D341Med (cell line): ENCODE results near the gene AKR1B1.
"Not testable (repeated sequence)": the region's sequence is repeated elsewhere in the genome, so short reads cannot be mapped to it uniquely, and the experiment has no call there.

Source experiments
- DNase-seq: peaks from one replicate; pipeline ENCODE4 v3.0.0; 2012; ENCODE audit warnings: low spot score

AKR1B1 gene

DNA sequence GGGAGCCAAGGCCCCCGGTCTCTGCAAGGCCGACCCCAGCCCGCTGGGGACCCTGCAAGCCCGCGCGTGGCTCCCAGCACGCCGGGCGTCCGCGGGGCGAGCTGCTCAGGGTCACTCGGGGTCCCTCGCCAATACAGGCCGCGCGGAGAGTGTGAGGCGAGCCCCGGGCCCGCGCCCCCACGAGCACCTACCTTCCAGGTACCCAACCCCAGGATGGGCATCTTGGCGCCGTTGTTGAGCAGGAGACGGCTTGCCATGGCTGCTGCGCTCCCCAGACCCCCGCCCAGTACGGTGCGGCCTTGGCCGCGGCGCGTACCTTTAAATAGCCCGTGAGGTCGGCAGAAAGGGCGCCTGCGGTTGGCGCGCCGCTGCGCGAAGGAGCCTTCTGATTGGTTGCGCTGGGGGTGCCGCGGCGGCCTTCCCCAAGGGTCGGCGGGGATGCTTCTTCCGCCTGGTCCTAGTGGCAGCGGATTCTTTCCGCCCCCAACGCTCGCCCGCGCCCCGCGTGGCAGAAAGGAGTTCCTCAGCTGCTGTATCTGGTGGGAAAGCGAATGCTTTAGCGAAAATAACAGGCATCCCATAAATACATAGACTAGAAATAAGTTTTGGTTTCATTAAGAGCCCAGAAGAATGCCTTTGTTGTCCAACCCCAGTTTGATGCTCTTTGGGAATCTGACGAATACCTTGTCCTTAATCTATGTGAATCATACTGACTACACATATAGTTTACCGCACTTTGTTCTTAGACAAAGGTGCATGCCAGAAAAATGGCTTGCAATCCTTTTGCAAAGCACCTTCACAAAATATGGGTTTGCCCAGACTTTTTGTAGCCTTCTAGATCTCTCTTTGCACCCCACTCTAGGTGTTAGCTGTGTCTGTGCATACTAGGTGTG is at the start of gene AKR1B1:
AKR1B1 (minus strand) TSS at position 295 of the 893 bp plus-strand sequence; CDS start at position 257, 38 bp downstream.
- DNase-seq: peak; percentile 99

- no peak for DNase-seq
Measured at GRCh38 chr7:134505856-134506255, 47.0 kb upstream of the AKR1B1 start.

DNA sequence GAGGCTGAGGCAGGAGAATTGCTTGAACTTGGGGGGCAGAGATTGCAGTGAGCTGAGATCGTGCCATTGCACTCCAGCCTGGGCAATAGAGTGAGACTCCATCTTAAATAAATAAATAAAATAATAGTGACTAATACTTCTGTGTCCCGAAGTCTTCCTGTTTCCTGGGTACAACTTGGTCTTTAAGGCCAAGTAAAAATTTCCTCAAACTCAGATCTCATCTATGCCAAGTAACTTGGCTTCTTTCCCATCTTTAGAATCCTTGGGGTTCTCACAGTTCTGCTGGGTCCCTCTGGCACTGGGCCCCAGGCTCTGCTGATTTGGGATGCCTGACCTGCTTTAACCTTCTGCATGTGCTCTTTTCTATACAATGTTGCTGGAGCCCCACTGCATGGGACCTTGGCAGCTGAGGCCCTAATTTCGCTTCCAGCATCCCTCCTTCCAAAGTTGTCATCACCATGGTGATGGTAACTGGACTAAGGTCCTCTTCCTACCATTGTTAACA is 45.8 kb upstream of the AKR1B1 start:
- DNase-seq: no peak

DNA sequence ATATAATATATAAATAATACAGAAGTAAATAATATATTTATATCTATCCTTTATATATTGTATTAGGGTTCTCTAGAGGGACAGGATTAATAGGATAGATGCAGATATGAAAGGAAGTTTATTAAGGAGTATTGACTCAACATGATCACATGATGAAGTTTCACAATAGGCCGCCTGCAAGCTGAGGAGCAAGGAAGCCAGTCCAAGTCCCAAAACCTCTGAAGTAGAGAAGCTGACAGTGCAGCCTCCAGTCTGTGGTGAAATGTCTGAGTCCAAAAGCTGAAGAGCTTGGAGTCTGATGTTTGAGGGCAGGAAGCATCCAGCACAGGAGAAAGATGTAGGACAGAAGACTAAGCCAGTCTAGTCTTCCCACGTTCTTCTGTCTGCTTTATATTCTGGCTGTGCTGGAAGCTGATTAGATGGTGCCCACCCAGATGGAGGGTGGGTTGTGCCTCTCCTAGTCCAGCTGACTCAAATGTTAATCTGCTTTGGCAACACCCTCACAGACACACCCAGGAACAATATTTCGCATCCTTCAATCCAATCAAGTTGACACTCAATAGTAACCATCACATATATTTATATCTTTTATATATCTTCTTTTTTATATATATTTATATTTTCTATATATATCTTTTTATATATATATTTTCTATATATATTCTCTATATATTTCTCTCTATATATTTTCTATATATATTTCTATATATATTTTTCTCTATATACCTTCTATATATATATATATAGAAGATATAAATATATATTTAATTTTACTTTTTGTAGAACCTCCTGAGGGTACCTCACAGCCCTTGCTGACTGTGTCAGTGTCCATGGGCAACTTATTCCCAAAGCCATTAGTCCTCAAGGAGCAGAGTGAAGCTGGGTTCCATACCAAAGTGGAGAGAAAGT is 43.8 kb upstream of the AKR1B1 start:
- no peak for DNase-seq

- DNase-seq: no peak
Measured at GRCh38 chr7:134500982-134501381, 42.1 kb upstream of the AKR1B1 start.

GRCh38 chr7:134500406-134500805 is 41.5 kb upstream of the AKR1B1 start:
- DNase-seq: no peak

DNA sequence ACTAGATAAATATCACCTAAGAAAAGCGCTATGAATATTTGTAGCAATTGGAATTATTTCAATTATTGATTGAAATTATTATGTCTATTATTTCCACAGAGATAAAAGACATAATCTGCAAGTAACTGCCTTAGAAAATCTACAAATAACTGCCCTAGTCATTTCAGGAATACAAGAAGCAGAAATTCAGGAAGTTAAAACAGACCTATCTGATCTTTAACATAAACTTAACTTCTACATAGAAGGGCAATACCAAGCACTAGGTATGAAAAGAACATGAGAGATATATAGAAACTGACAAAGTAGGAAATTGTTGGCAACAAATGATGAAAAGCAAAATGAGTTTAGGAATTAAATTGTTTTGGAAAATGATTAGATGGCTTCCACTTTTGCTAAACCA is 36.6 kb upstream of the AKR1B1 start:
- no peak for DNase-seq

DNA sequence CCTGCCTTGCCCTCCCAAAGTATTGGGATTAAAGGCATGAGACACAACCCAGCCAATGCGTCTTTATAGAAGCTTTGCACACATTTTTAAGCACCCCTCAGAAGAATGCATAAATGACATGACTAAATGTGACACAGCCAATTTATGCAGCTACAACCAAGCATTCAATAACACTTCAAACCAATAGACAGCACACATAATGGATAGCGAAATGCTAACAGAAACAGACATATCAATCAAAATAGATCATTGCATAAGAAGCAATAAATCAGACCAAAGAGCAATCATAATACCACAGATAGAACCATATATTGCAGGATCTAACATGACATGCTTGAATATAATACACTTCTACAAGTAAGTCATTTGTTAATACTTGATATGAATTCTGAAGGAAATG is 34.2 kb upstream of the AKR1B1 start:
- DNase-seq: no peak

DNA sequence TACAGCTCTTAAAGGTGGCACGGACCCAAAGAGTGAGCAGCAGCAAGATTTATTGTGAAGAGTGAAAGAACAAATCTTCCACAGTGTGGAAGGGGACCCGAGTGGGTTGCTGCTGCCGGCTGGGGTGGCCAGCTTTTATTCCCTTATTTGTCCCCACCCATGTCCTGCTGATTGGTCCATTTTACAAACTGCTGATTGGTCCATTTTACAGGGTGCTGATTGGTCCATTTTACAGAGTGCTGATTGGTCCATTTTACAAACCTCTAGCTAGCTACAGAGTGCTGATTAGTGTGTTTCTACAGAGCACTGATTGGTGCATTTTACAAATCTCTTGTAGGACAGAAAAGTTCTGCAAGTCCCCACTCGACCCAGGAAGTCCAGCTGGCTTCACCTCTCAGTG is 28.8 kb upstream of the AKR1B1 start:
- DNase-seq: not testable (repeated sequence)

GRCh38 chr7:134485203-134485602 is 26.3 kb upstream of the AKR1B1 start:
- no peak for DNase-seq

DNA sequence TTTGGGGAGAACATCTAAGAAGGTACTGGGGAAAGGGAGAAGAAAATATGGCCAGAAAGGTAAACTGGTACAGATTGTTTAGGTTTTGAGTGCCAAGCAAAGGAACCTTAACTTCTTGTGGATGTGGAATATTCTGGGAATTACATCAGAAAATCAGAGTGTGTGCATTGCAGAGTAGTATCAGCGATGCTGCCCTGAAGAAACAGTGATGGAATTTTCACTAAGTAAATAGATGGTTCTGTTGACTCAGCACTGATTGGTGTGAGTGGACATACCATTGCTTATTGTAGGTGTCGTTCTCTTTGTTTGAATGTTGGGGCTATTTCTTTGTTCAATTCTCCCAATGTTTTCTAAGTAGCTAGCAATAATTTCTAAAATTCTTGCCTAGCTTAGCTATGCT is 24.4 kb upstream of the AKR1B1 start:
- DNase-seq: no peak

DNA sequence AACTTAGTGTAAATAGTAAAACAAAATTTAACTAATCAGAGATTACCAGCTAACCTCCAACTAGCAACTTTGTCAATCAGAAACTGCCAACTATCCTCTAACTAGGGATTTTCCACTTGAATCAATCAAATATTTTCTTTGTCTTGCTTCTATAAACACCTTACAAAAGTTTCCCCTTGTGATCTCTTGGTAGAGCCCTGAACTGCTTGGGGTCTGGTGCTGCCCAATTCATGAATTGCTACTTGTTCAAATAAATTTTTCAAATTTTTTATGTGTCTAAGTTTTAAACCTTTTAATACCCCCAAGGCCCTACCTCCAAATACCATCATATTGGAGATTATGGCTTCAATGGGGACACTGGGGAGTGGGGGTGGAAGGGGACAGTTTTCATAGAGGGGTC is 24.0 kb upstream of the AKR1B1 start:
- DNase-seq: no peak

GRCh38 chr7:134481167-134481566 is 22.3 kb upstream of the AKR1B1 start:
- DNase-seq: no peak

- DNase-seq: no peak
Measured at GRCh38 chr7:134480730-134481129, 21.8 kb upstream of the AKR1B1 start.

DNA sequence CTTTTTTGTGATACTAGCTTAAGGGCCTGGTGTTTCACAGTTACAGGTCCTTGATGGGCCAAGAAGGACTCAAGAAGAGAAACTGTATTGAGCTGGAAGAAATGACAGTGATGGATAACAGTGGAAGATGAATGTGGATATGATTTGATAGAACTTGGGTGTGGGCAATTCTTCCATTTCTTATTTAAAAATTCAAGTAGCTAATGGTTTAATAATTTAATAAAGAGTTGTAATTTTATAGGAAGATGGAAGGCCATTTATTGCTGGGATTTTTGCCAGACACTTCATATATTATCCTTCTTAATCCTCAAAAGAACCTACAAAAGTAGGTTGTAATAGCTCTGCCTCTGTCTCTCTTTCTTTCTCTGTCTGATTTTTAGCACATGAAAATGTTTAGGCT is 21.3 kb upstream of the AKR1B1 start:
- no peak for DNase-seq

DNA sequence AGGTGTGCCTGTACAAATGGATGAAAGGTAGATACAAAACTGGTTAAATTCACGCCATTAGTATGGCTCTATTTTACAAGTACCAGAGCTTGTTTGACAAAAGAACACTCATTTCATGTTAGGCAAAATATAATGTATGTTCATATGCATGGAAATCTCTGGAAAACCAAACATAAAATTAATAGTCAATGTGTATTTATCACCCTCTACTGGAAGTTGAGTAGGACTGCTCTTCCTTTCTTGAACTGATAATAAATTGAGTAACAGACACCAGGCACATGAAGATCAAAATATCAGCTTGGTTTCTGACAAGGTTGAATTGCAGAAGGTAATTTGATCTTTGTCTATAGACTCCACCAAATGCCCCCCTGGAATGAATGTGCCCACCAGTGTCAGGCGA is 19.8 kb upstream of the AKR1B1 start:
- no peak for DNase-seq

DNA sequence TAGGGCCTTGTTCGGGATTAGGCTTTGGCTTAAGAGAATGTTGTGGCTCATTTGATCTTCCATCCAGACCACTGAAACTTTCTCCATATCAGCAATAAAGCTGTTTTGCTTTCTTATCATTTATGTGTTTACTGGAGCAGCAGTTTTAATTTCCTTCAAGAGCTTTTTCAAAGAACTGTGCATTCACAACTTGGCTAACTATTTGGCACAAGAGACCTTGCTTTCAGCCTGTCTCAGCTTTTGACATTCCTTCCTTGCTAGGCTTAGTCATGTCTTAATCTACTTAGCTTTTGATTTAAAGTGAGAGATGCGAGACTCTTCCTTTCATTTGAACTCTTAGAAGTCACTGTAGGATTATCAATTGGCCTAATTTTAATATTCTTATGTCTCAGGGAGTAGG is 19.1 kb upstream of the AKR1B1 start:
- no peak for DNase-seq

- no peak for DNase-seq
Measured at GRCh38 chr7:134476044-134476443, 17.1 kb upstream of the AKR1B1 start.

GRCh38 chr7:134474828-134475227 is 15.9 kb upstream of the AKR1B1 start:
- DNase-seq: no peak

- no peak for DNase-seq
Measured at GRCh38 chr7:134473861-134474291, 15.0 kb upstream of the AKR1B1 start.

DNA sequence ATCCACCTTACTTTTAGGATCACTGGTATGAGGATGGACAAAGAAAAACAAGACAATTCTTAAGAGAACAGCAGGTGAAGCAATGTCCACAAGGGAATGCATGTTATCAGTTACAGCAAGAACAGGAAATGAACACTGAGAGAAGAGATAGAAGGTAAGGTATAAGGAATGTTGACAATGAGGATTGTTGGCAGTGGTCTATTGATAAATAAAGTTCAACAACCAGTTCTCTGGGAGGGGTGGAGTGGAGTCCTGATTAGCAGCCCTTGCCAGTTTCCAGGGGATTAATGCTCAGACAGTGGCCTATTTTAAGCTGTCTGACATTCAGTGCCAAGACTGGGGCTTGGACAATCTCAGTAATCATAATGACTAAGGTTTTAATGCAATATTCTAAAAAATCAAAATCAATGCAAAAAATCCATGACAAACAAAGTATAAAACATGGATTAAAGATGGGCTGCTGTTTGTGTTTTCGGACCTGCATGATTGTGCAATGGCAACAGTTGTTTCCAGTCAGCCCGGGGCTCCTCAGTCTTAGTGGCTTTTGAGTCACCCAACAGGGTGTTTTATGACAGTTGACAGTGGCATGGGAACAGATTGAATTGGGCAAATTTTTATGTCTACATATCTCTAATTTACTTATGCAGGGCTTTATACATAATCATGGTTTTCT is 13.8 kb upstream of the AKR1B1 start:
- DNase-seq: no peak

DNA sequence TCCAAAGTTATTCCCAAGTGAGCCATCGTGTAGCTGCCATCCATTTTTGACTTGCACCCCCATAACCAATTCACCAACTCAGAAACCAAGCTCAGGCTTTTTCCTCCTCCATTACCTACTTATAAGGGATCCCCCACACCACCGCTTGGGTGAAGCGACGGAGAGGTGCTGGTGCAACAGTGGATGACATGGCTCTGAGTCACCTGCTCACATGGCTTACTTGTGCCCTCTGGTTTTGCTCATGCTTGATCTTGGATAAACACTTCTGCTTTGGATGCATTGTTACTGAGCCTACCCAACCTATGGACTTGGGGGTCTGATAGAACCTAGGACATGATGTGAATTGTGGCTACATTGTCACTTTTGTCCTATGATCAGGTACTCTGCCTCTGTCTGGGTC is 12.0 kb upstream of the AKR1B1 start:
- no peak for DNase-seq
